SU-DHL-6 (cell line): Measurements from ENCODE around the gene IRAK1.

ENCODE experiments used
- CTCF ChIP-seq: fragments of 200-600 bp; sonication (generic); IDR thresholded peaks from one replicate; pipeline ENCODE4 v1.5.1; 2017; ENCODE audit warnings: antibody characterized with exemption, mild to moderate bottlenecking, low read length, moderate library complexity; ENCODE audit not compliant: insufficient read depth, poor library complexity, severe bottlenecking
- EZH2phosphoT487 ChIP-seq: fragments of 200-600 bp; sonication (generic), shearing (Covaris generic); conservative IDR thresholded peaks from 2 replicates; pipeline ENCODE4 v1.6.1; 2018; ENCODE audit warnings: mild to moderate bottlenecking, antibody characterized with exemption, low read length, moderate library complexity, mixed read lengths

- TF ChIP-seq EZH2phosphoT487 (no peak), CTCF (no peak)
Observed at GRCh38 chrX:154046940-154047610, 27.4 kb upstream of the IRAK1 start.
